ENCODE results near the gene RHOJ. TPM values are rescaled to one million over a fixed set of nuclear protein-coding genes. Genes with fewer than 3 reads are reported as not detected.
"Not testable (repeated sequence)": the region's sequence is repeated elsewhere in the genome, so short reads cannot be mapped to it uniquely, and the experiment has no call there.

The RHOJ gene
- 10 to 100 TPM; 45.1 to 66.8 (median 60.0) TPM for polyA plus RNA-seq (ENCODE audit: insufficient read depth in 1 of 5, insufficient read length in 5 of 5, low replicate concordance in 1 of 5)
- long read RNA-seq, donor 1, transcript RHOJ-201 (5 exons, 3,302 nt), result major isoform, 14 of 44 reads
- long read RNA-seq, donor 1, partial matches to known transcripts, result 26 of 44 reads
- long read RNA-seq, donor 1, other reads (novel, unspliced or antisense), result 0 of 44 reads
- long read RNA-seq, donor 2, transcript RHOJ-201 (5 exons, 3,302 nt), result major isoform, 17 of 17 reads
- long read RNA-seq, donor 2, partial matches to known transcripts, result 0 of 17 reads
- long read RNA-seq, donor 2, other reads (novel, unspliced or antisense), result 0 of 17 reads
- long read RNA-seq, donor 3, transcript RHOJ-201 (5 exons, 3,302 nt), result major isoform, 13 of 24 reads
- long read RNA-seq, donor 3, partial matches to known transcripts, result 11 of 24 reads
- long read RNA-seq, donor 3, other reads (novel, unspliced or antisense), result 0 of 24 reads
- long read RNA-seq, donor 4, transcript RHOJ-201 (5 exons, 3,302 nt), result major isoform, 12 of 18 reads
- long read RNA-seq, donor 4, partial matches to known transcripts, result 0 of 18 reads
- long read RNA-seq, donor 4, other reads (novel, unspliced or antisense), result 5 of 18 reads
- long read RNA-seq, donor 5, transcript RHOJ-201 (5 exons, 3,302 nt), result major isoform, 25 of 27 reads
- long read RNA-seq, donor 5, partial matches to known transcripts, result 0 of 27 reads
- long read RNA-seq, donor 5, other reads (novel, unspliced or antisense), result 0 of 27 reads
- long read RNA-seq, donor 6, transcript RHOJ-202 (4 exons, 548 nt), result minor isoform, 5 of 37 reads
- long read RNA-seq, donor 6, transcript RHOJ-201 (5 exons, 3,302 nt), result major isoform, 32 of 37 reads
- long read RNA-seq, donor 6, partial matches to known transcripts, result 0 of 37 reads
- long read RNA-seq, donor 6, other reads (novel, unspliced or antisense), result 0 of 37 reads
- long read RNA-seq, donor 7, transcript RHOJ-201 (5 exons, 3,302 nt), result major isoform, 20 of 20 reads
- long read RNA-seq, donor 7, partial matches to known transcripts, result 0 of 20 reads
- long read RNA-seq, donor 7, other reads (novel, unspliced or antisense), result 0 of 20 reads
- long read RNA-seq, donor 8, transcript RHOJ-201 (5 exons, 3,302 nt), result major isoform, 13 of 14 reads
- long read RNA-seq, donor 8, partial matches to known transcripts, result 0 of 14 reads
- long read RNA-seq, donor 8, other reads (novel, unspliced or antisense), result 0 of 14 reads

GRCh38 chr14:63204407-63205043, at the start of gene RHOJ:
TSS of gene RHOJ (plus strand) at chr14:63204443. CDS start at chr14:63204870, 427 bp downstream.
- peak; percentile 53 to 57 for DNase-seq

DNA sequence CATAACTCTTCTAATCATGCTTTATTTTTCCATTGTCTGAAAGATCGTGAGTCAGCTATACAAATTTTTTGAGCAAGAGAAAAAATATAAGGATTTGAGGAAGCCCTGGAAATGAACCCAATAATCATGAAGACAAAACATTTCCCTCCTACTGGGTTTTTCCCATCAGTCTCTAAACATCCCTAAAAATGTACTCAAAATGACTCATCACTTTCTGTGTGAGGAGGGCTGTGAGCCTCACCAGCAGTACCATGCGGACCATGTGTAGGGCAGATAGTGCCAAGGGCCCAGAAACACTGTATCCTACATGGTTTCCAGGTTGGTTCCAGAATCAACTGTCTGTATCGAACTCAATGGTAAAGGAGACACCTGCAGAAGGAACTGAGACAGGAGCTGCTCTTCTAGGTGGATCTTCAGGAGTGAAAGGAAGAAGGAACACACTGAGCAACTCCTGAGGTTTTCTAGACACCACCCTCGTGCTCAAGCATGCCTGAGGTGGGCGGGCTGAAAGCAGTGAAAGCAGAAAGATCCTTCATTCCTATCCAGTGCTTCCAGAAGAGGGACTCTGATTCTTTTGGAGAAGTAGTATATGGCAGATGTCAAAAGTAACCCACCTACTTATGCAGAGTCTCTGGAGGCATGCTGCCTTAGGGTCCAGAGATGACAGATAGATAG, 48.6 kb upstream of the RHOJ start:
- no peak for DNase-seq

GRCh38 chr14:63157195-63157594, 47.0 kb upstream of the RHOJ start:
- DNase-seq, result no peak

DNA sequence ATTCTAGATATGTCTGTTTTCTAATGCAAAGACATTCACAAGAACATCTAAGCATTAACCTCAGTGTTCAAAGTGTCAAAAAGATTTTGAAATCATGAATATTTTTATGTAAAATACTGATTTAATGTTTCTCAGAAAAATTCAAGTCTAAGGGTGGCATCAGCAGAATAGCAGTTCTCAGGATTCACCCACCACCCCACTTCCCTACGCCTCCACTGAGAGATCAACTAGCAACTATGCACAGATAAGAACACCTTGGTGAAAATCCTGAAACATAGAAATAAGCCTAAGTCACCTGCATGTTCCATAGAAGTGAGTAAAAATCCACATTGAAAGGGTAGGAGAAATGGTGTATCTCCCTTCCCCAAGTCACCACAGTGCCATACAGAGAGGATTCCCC, 40.9 kb upstream of the RHOJ start:
- DNase-seq, result no peak

DNA sequence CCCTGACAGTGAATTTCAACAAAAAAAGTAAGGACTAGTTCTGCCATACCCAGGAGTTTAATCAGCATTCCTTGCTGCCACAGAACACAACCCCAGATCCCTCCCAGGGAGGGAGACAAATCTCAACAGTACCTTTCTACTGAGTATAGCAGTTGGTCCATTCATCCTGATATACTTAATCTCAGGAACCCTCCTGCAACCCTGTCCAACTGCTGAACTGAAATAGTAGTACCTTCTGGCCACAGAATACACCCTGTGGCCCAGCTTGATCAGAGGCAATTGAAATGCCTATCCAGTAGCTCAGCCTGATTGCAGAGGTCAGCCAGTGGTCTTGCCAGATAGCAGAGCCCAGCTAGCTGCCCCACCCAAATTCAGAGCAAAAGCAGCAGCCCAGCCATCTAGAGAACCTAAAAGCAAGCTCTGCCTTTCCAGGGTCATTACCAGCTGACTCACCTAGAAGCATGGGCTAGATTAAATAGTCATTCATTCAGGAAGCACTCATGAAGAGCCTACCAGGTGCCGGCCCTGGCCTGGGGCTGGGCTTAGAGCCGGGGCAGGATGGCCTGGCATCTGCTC, 40.0 kb upstream of the RHOJ start:
- no peak for DNase-seq

DNA sequence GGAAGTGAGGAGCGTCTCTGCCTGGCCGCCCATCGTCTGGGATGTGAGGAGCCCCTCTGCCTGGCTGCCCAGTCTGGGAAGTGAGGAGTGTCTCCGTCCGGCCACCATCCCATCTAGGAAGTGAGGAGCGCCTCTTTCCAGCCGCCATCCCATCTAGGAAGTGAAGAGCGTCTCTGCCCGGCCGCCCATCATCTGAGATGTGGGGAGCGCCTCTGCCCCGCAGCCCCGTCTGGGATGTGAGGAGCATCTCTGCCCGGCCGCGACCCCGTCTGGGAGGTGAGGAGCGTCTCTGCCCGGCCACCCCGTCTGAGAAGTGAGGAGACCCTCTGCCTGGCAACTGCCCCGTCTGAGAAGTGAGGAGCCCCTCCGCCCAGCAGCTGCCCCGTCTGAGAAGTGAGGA, 39.0 kb upstream of the RHOJ start:
- not testable (repeated sequence) for DNase-seq

DNA sequence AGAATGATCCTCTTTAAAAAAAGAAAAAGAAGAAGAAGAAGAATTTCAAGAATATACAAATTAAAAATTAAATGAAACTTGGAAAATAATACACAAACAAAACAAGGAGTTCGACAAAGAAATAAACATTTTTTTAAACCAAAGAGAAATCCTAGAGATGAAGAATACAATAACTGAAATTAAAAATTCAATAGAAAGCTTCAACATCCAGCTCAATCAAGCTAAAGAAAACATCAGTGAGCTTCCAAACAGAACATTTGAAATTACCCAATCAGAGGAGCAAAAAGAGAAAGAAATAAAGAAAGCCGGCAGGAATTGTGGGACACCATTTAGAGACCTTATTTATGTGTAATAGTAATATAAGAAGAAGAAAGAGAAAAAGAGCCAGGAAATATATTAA, 37.2 kb upstream of the RHOJ start:
- no peak for DNase-seq

DNA sequence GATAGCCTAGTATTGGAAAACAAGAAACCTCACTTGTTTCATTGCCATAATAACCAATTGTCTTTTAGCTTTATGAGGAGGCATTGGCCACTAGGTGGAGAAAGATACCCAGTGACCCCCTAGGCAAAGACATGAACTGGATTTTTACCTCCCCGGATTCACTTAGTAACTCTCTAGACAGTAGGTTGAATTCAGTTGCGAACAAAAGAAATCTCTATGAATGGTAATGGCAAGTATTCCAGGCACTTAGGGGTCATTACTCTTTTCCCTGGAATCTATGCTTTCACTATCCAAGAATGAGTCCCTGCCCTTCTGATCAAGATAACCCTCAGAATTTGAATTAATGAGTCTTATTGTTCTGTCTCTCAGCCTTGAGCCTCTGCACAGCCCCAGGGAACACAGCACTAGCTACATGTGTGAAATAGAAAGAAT, 29.5 kb upstream of the RHOJ start:
- no peak for DNase-seq

DNA sequence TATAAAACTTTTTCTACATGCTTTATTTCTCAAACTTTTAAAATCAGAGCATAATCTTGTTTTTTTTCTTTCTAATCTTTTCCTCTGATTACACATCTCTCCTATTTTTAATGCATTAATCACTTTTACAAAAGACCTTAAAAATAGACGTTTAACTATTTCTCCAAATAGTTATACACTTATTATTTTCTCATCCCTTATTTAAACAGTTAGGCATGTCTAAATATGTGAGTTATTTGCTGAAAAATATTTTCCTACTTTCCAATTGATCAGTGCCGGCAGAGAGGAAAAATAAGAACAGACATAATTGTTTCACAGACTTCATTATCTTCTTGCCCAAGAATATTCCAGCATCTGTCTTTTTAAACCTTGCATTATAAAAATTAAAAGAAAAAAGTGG, 28.7 kb upstream of the RHOJ start:
- DNase-seq, result no peak

GRCh38 chr14:63178912-63179311, 25.3 kb upstream of the RHOJ start:
- DNase-seq, result no peak

DNA sequence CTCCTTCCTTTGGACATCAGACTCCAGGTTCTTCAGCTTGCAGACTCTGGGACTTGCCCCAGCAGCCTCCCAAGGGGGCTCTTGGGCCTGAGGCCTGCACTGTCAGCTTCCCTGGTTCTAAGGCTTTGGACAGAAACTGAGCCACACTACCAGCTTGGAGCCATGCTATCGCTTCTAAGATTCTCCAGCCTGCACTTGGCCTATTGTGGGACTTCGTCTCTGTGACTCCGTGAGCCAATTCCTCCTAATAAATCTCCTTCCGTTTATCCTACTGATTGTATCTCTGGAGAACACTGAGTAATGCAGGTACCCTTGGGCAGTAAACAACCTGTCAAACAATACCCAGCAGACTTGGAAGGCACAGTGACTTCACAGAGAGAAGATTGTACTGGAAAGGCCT, 24.9 kb upstream of the RHOJ start:
- DNase-seq, result no peak

- no peak for DNase-seq
These were observed 24.2 kb upstream of the RHOJ start for GRCh38 chr14:63180011-63180410.

DNA sequence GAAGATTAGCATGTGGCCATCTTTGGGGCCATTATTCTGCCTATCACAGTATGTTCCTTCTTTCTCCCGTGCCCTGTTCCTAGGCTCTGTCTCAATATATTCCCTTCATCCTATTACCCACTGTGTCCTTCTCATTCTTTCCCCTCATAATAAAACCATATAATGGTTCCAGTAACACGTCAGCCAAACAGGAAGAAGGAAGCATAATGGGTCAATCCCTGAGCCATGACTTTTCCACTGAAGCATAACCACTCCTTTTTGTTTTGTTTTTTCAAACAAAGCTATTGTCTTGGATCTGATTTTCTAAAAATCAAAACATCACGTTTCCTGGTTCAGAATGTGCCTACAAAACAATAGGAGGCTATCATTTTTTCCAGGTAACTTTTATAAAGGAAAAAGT, 21.3 kb upstream of the RHOJ start:
- DNase-seq, result no peak

- no peak for DNase-seq
These were observed 17.8 kb upstream of the RHOJ start for GRCh38 chr14:63186453-63186852.

DNA sequence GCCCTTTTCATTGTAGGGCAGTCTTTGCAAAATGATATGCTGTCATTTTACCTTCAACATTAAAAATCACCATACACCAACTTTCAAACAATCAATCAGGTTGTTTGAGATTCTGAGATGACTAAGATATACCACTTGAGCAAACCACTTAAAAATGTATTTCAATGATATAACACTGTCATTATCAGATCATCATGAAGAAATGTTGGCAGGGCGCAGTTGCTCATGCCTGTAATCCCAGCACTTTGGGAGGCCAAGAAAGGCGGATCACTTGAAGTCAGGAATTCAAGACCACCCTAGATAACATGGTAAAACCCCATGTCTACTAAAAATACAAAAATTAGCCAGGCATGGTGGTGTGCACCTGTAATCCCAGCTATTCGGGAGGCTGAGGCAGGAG, 13.0 kb upstream of the RHOJ start:
- no peak for DNase-seq

DNA sequence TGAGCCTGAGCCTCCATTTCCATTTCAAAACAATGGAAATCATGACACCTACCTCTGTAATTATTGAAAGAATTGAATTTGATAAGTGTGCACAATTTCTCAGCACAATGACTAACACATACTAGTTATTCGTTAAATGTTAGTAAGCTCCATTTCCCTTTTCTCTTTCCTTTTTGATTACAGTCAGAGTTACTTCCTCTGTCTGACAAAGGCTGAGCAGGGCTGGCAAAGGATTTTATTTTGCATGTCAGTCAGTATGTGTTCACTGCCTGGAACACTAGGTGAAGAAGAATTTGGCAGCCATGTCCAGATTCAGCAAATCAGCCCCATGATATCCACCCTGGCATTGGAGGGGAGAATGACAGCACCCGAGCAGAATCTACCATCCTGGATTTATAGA, 12.2 kb upstream of the RHOJ start:
- DNase-seq, result no peak

GRCh38 chr14:63193236-63193635, 11.0 kb upstream of the RHOJ start:
- DNase-seq, result no peak

DNA sequence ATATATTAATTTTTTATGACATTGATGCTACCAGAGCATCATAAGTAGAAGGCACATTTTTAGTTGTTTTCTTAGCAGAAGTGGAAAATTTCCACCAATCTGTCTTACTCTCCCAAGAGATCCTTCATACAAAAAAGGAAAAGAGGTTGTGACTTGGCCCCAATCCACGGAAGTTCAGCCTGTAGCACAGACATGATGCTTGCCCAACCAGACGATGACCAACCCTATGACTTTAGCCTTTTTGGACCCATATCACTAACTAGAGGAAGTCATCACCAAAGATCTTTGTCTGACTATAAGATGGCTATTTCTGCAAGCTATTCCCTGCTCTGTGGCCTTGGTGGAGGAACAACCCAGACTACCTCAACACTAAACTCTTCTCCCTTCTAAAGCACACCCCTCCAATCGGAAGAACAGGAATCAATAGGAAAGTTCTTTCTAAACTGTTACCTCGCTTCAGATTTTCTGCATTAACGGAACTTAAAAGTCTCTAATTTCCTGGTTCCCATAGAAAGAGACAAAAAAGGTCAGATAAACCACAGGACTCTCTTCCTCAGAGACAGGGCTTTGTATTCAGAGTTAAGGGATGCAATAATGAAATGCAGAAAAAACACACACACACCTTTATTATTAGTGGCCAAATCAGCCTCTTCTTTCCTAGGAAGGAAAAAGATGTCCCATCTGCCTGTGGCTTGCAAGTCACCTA, 4.1 kb upstream of the RHOJ start:
- no peak for DNase-seq

GRCh38 chr14:63200767-63201166, 3.5 kb upstream of the RHOJ start:
- no peak for DNase-seq

GRCh38 chr14:63203015-63203414, 1.2 kb upstream of the RHOJ start:
- no peak for DNase-seq
